ENCODE measurements around the gene MTX1. TPM values are rescaled to one million over a fixed set of nuclear protein-coding genes. Genes with fewer than 3 reads are reported as not detected.

Gene MTX1
- polyA plus RNA-seq, 1 donor (not counting 4 experiments of a cell fraction or from before 2014, with no cell fraction given), result 43.4 TPM

GRCh38 chr1:155168456-155169210, 39.9 kb upstream of the MTX1 start:
- Histone ChIP-seq H3K79me2 (ENCODE audit: control insufficient read depth, insufficient read depth, low read length) (peaks cover 16% of the 10 kb centered on the region), H3K27me3 (ENCODE audit: control insufficient read depth, extremely low read depth, insufficient read depth, low read length) (no peaks in the 10 kb centered on the region), H3K36me3 (ENCODE audit: control insufficient read depth in 2 of 2, extremely low read depth in 1 of 2, insufficient read depth in 2 of 2, low read length in 2 of 2) (peaks cover 9 to 12% of the 10 kb centered on the region in 2 experiments), H3K27ac (ENCODE audit: control insufficient read depth, insufficient read depth, low read length) (no peak overlapping the region), H3K4me1 (ENCODE audit: control insufficient read depth, extremely low read depth, insufficient read depth, low read length) (peaks cover 15% of the 10 kb centered on the region), H4K20me1 (ENCODE audit: control insufficient read depth, extremely low read depth, insufficient read depth, low read length) (no peaks in the 10 kb centered on the region), H2AFZ (ENCODE audit: control insufficient read depth, low read length) (no peak overlapping the region), H3K4me3 (ENCODE audit: control insufficient read depth in 2 of 3, extremely low read depth in 1 of 3, insufficient read depth in 2 of 3, low read depth in 1 of 3, low read length in 3 of 3) (no peak overlapping the region), H3K9me3 (ENCODE audit: control insufficient read depth, low read depth, low read length) (no peaks in the 10 kb centered on the region), H3K9ac (ENCODE audit: control insufficient read depth, extremely low read depth, insufficient read depth, low read length) (no peak overlapping the region), H3K9me1 (ENCODE audit: control insufficient read depth, extremely low read depth, insufficient read depth, low read length) (no peaks in the 10 kb centered on the region), H3K4me2 (ENCODE audit: control insufficient read depth, extremely low read depth, insufficient read depth, low read depth, low read length) (no peak overlapping the region)
- FAIRE-seq, result no peak
- TF ChIP-seq EZH2 (IDR thresholded peaks at IDR 0.05; ENCODE audit: low read length) (no peak), CTCF (optimal IDR thresholded peaks at IDR 0.05 in 1 of 3, IDR thresholded peaks at IDR 0.05 in 1 of 3, conservative IDR thresholded peaks at IDR 0.05 in 1 of 3; ENCODE audit: extremely low read depth in 1 of 3, insufficient read depth in 2 of 3, low read length in 3 of 3) (no peak)
- no peak for DNase-seq (ENCODE audit: low read depth, low spot score)
- dilution Hi-C loops (cut with MboI; ENCODE audit: extremely low pct_ligation_motif_present, low sequenced_read_pairs), result no loop called here

- H4K20me1 ChIP-seq (ENCODE audit: control insufficient read depth, extremely low read depth, insufficient read depth, low read length), result no peaks in the 10 kb centered on the region
- peaks cover 18% of the 10 kb centered on the region for H3K4me1 ChIP-seq (ENCODE audit: control insufficient read depth, extremely low read depth, insufficient read depth, low read length)
- TF ChIP-seq EZH2 (IDR thresholded peaks at IDR 0.05; ENCODE audit: low read length) (no peak), CTCF (optimal IDR thresholded peaks at IDR 0.05 in 1 of 3, IDR thresholded peaks at IDR 0.05 in 1 of 3, conservative IDR thresholded peaks at IDR 0.05 in 1 of 3; ENCODE audit: extremely low read depth in 1 of 3, insufficient read depth in 2 of 3, low read length in 3 of 3) (no peak)
- no peaks in the 10 kb centered on the region for H3K27me3 ChIP-seq (ENCODE audit: control insufficient read depth, extremely low read depth, insufficient read depth, low read length)
- no peaks in the 10 kb centered on the region for H3K9me1 ChIP-seq (ENCODE audit: control insufficient read depth, extremely low read depth, insufficient read depth, low read length)
- FAIRE-seq (no peak), DNase-seq (ENCODE audit: low read depth, low spot score) (no peak)
- dilution Hi-C loops (cut with MboI; ENCODE audit: extremely low pct_ligation_motif_present, low sequenced_read_pairs), result no loop called here
- H3K4me3 ChIP-seq (ENCODE audit: control insufficient read depth in 2 of 3, extremely low read depth in 1 of 3, insufficient read depth in 2 of 3, low read depth in 1 of 3, low read length in 3 of 3), result no peak overlapping the region
- no peaks in the 10 kb centered on the region for H3K9me3 ChIP-seq (ENCODE audit: control insufficient read depth, low read depth, low read length)
- H3K27ac ChIP-seq (ENCODE audit: control insufficient read depth, insufficient read depth, low read length), result no peak overlapping the region
- H3K9ac ChIP-seq (ENCODE audit: control insufficient read depth, extremely low read depth, insufficient read depth, low read length), result no peak overlapping the region
- H3K79me2 ChIP-seq (ENCODE audit: control insufficient read depth, insufficient read depth, low read length), result peaks cover 16% of the 10 kb centered on the region
- H3K4me2 ChIP-seq (ENCODE audit: control insufficient read depth, extremely low read depth, insufficient read depth, low read depth, low read length), result no peak overlapping the region
- H3K36me3 ChIP-seq (ENCODE audit: control insufficient read depth in 2 of 2, extremely low read depth in 1 of 2, insufficient read depth in 2 of 2, low read length in 2 of 2), result peaks cover 9 to 12% of the 10 kb centered on the region in 2 experiments
- no peak overlapping the region for H2AFZ ChIP-seq (ENCODE audit: control insufficient read depth, low read length)
Measured at GRCh38 chr1:155169541-155169940, 39.0 kb upstream of the MTX1 start.

Measured in keratinocyte (primary cell).